ENCODE data around the gene KMT2A.

GRCh38 chr11:118524356-118524755, 88.1 kb downstream of the KMT2A start:
- TF ChIP-seq CTCF (IDR thresholded peaks at IDR 0.05) (no peak), EP300 (IDR thresholded peaks at IDR 0.05) (no peak), POLR2A (IDR thresholded peaks at IDR 0.05) (no peak), POLR2AphosphoS5 (IDR thresholded peaks at IDR 0.05) (no peak)

All from sigmoid colon (tissue), 4 donors.